WERI-Rb-1 (cell line): ENCODE data around the gene E2F3.

Experiments used
- DNase-seq: peaks from one replicate; pipeline ENCODE4 v3.0.0-alpha.2; 2020
- H3K27ac ChIP-seq: fragments of 250-450 bp; sonication (Bioruptor Pico); 2 replicates; pipeline ENCODE4 v1.5.1; 2020; ENCODE audit warnings: mild to moderate bottlenecking, moderate library complexity
- H3K27me3 ChIP-seq: fragments of 250-450 bp; sonication (Bioruptor Pico); 2 replicates; pipeline ENCODE4 v1.5.1; 2021; ENCODE audit warnings: mild to moderate bottlenecking, low read depth, moderate library complexity; ENCODE audit not compliant: insufficient read depth, severe bottlenecking
- H3K36me3 ChIP-seq: fragments of 250-450 bp; sonication (Bioruptor Pico); 2 replicates; pipeline ENCODE4 v1.5.1; 2020; ENCODE audit warnings: mild to moderate bottlenecking, moderate library complexity
- H3K4me3 ChIP-seq: 2 replicates; pipeline ENCODE4 v1.5.1; 2011; ENCODE audit warnings: low read depth, mild to moderate bottlenecking, control low read depth, low read length
- H3K9me3 ChIP-seq: fragments of 250-450 bp; sonication (Bioruptor Pico); 2 replicates; pipeline ENCODE4 v1.5.1; 2021; ENCODE audit warnings: mild to moderate bottlenecking, moderate library complexity; ENCODE audit not compliant: severe bottlenecking
- CTCF ChIP-seq: IDR thresholded peaks from 2 replicates; pipeline ENCODE4 v1.5.1; 2011; ENCODE audit warnings: low read depth, mild to moderate bottlenecking, control low read depth, inconsistent platforms, low read length

Gene E2F3

GRCh38 chr6:20441921-20442320, 40.2 kb downstream of the E2F3 start:
- no peak for DNase-seq
- H3K27me3 ChIP-seq, result no peaks in the 10 kb centered on the region
- peaks cover 56% of the 10 kb centered on the region for H3K36me3 ChIP-seq
- H3K9me3 ChIP-seq, result no peaks in the 10 kb centered on the region
- no peak for TF ChIP-seq CTCF
- no peak overlapping the region for H3K27ac ChIP-seq
- H3K4me3 ChIP-seq, result no peak overlapping the region

- Histone ChIP-seq H3K27ac (no peak overlapping the region), H3K9me3 (no peaks in the 10 kb centered on the region), H3K27me3 (no peaks in the 10 kb centered on the region), H3K36me3 (peaks cover 50% of the 10 kb centered on the region), H3K4me3 (no peak overlapping the region)
- TF ChIP-seq CTCF, result no peak
- DNase-seq, result no peak
Measured at GRCh38 chr6:20444786-20445271, 43.1 kb downstream of the E2F3 start.

GRCh38 chr6:20447157-20447556, 45.5 kb downstream of the E2F3 start:
- H3K27ac ChIP-seq, result no peak overlapping the region
- no peaks in the 10 kb centered on the region for H3K9me3 ChIP-seq
- no peak for DNase-seq
- peaks cover 44% of the 10 kb centered on the region for H3K36me3 ChIP-seq
- H3K4me3 ChIP-seq, result no peak overlapping the region
- no peak for TF ChIP-seq CTCF
- no peaks in the 10 kb centered on the region for H3K27me3 ChIP-seq

- Histone ChIP-seq H3K4me3 (no peak overlapping the region), H3K36me3 (peaks cover 45% of the 10 kb centered on the region), H3K27me3 (no peaks in the 10 kb centered on the region), H3K27ac (no peak overlapping the region), H3K9me3 (no peaks in the 10 kb centered on the region)
- DNase-seq, result no peak
- TF ChIP-seq CTCF, result no peak
Measured at GRCh38 chr6:20447581-20448132, 46.0 kb downstream of the E2F3 start.

GRCh38 chr6:20448828-20449227, 47.1 kb downstream of the E2F3 start:
- no peak for DNase-seq
- H3K27me3 ChIP-seq, result no peaks in the 10 kb centered on the region
- H3K4me3 ChIP-seq, result no peak overlapping the region
- H3K27ac ChIP-seq, result no peak overlapping the region; the same call in 1 of the 2 replicates
- no peaks in the 10 kb centered on the region for H3K9me3 ChIP-seq
- peaks cover 46% of the 10 kb centered on the region for H3K36me3 ChIP-seq
- TF ChIP-seq CTCF, result no peak
